Mesothelial cell of epicardium (in vitro differentiated cells): ENCODE data around the gene ATF4. TPM values are rescaled to one million over a fixed set of nuclear protein-coding genes. Genes with fewer than 3 reads are reported as not detected.
"Not testable (repeated sequence)": the region's sequence is repeated elsewhere in the genome, so short reads cannot be mapped to it uniquely, and the experiment has no call there.

Experiments
- DNase-seq, 2 experiments: peaks; one replicate each; pipeline ENCODE4 v3.0.0; 2021; ENCODE audit warnings: low spot score in 2 of 2; ENCODE audit not compliant: unreplicated experiment in 2 of 2
- H3K27ac Mint-ChIP-seq: 2 replicates; pipeline ENCODE4 v1.8.0; 2021; ENCODE audit warnings: mixed read lengths
- H3K27me3 Mint-ChIP-seq: 2 replicates; pipeline ENCODE4 v1.8.0; 2021; ENCODE audit warnings: low read depth, mixed read lengths
- H3K36me3 Mint-ChIP-seq: 2 replicates; pipeline ENCODE4 v1.8.0; 2021; ENCODE audit warnings: mixed read lengths
- H3K4me1 Mint-ChIP-seq: 2 replicates; pipeline ENCODE4 v1.8.0; 2021; ENCODE audit warnings: mixed read lengths
- H3K4me3 Mint-ChIP-seq: 2 replicates; pipeline ENCODE4 v1.8.0; 2021; ENCODE audit warnings: mild to moderate bottlenecking, moderate library complexity, mixed read lengths
- H3K9me3 Mint-ChIP-seq: 2 replicates; pipeline ENCODE4 v1.8.0; 2021; ENCODE audit warnings: mixed read lengths
- CTCF ChIP-seq: fragments of 200-600 bp; sonication (generic); IDR thresholded peaks from one replicate; pipeline ENCODE4 v1.5.0; 2021; ENCODE audit warnings: antibody characterized with exemption; ENCODE audit not compliant: unreplicated experiment
- total RNA-seq: library from RNA; stranded (reverse); gene quantifications from 3 replicates; pipeline ENCODE4 v1.2.1, GENCODE V29; 2021

ATF4 gene
- total RNA-seq, 1 donor from 2014 or later = 361 TPM

DNA sequence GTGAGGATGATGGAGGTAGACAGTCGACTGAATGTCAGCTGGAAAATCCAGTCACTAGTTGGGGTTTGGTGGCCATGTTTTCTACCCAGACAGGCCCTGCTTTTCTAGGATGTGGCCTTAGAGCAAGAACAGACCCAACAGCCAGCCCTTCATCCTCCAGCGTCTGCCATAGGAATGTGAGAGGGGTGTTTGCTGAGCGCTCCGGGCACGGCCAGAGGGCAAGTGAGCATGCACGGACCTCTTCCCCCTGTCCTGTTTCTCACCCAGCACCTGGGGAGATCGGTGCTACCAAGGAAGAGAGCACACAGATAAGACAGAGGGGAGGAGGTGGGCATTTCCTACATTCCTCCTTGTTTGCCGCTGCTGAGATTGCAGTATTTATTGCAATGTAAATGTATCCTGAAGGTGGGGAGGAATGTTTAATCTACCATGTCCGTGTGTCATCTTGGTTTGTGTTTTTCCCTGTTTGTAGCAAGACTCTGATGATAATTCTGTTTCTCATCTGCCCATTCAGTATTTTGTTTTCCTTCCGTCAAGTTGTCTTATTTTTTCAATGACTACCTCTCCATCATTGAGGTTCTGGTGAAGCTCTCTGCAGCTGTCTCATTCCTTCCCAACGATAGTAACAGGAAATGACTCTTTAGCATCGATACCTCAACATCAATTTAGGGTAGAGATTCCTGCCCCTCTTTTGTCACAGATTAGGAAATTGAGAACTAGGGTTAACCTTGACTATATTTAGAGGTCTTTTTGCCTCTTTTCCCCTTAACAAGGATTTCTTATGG, 4.9 kb upstream of the ATF4 start:
- Mint-ChIP-seq H3K36me3 (peaks cover 23% of the 10 kb centered on the region), H3K27me3 (peaks cover 2% of the 10 kb centered on the region), H3K4me1 (peaks cover 14% of the 10 kb centered on the region), H3K9me3 (no peaks in the 10 kb centered on the region), H3K27ac (no peak overlapping the region), H3K4me3 (no peak overlapping the region)
- no peak for DNase-seq
- no peak for TF ChIP-seq CTCF

DNA sequence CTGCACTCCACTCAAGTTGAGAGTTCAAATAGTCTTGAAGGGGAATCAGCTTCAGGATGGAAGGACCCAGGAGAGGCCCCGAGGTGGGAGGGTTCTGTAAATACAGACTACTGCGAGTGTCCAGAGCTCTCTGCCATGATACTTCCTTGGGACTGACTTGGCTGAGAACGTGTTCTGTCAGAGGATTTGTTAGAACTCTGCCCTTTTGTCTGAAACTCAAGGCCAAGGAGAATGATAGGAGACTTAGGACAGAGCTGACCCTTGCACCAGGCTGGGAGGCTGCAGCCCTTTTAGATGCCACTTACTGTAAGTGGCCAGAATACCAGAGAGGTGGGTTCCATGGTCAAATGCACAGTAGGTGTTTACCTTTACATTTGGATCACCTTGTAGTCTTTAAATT, 2.9 kb upstream of the ATF4 start:
- DNase-seq = no peak
- H3K27me3 Mint-ChIP-seq = peaks cover 2% of the 10 kb centered on the region
- no peak overlapping the region for H3K27ac Mint-ChIP-seq
- H3K4me3 Mint-ChIP-seq = no peak overlapping the region
- H3K9me3 Mint-ChIP-seq = no peaks in the 10 kb centered on the region
- no peak for TF ChIP-seq CTCF
- peaks cover 32% of the 10 kb centered on the region for H3K36me3 Mint-ChIP-seq
- peaks cover 24% of the 10 kb centered on the region for H3K4me1 Mint-ChIP-seq

- TF ChIP-seq CTCF = no peak
- peaks cover 35% of the 10 kb centered on the region for H3K36me3 Mint-ChIP-seq
- H3K9me3 Mint-ChIP-seq = no peaks in the 10 kb centered on the region
- H3K27ac Mint-ChIP-seq = peak overlapping the region; percentile 100
- peaks cover 2% of the 10 kb centered on the region for H3K27me3 Mint-ChIP-seq
- H3K4me1 Mint-ChIP-seq = peaks cover 32% of the 10 kb centered on the region
- no peak for DNase-seq
- H3K4me3 Mint-ChIP-seq = peak overlapping the region; percentile 97
These were observed 2.1 kb upstream of the ATF4 start for GRCh38 chr22:39518144-39518786.

GRCh38 chr22:39518996-39519680, 1.2 kb upstream of the ATF4 start:
- H3K27ac Mint-ChIP-seq = peak overlapping the region; percentile 100
- peak overlapping the region; percentile 97 for H3K4me3 Mint-ChIP-seq
- no peak for TF ChIP-seq CTCF
- no peaks in the 10 kb centered on the region for H3K9me3 Mint-ChIP-seq
- DNase-seq = no peak
- H3K4me1 Mint-ChIP-seq = peaks cover 36% of the 10 kb centered on the region
- peaks cover 2% of the 10 kb centered on the region for H3K27me3 Mint-ChIP-seq
- H3K36me3 Mint-ChIP-seq = peaks cover 32% of the 10 kb centered on the region

DNA sequence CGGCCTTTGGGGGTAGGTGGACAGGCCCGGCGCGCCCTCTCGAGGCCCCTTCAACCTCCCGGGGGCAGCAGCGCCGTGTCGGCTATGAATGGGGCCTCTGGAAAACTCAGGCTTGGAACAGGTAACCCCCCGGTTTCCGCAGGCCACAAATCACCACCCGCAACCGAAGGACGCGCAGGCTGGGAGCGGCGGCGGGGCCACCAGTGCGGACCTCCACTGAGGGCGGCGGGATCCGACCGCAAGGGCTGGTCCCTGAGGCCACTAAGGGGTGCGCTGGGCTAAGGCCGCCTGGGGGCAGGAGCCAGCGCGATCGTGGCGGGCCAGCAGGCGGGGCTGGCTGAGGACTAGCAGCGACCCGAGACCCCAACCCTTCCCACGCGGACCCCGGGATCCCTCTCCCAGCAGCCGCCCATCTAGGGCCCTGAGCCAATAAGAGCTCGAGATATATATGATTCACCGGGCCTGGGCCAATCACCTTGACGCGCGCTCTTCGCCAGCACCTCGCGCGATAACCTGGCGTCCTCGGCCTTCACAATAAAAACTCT, 609 bp upstream of the ATF4 start:
- H3K4me1 Mint-ChIP-seq = peaks cover 41% of the 10 kb centered on the region
- peak overlapping the region; percentile 100 for H3K27ac Mint-ChIP-seq
- peak; percentile 94 for DNase-seq
- no peaks in the 10 kb centered on the region for H3K9me3 Mint-ChIP-seq
- TF ChIP-seq CTCF = no peak
- H3K27me3 Mint-ChIP-seq = peaks cover 2% of the 10 kb centered on the region
- H3K36me3 Mint-ChIP-seq = peaks cover 28% of the 10 kb centered on the region
- H3K4me3 Mint-ChIP-seq = peak overlapping the region; percentile 97

GRCh38 chr22:39521106-39521885, 934 bp downstream of the ATF4 start:
- peak overlapping the region; percentile 100 for H3K27ac Mint-ChIP-seq
- not testable (repeated sequence) for H3K9me3 Mint-ChIP-seq, H3K27me3 Mint-ChIP-seq, DNase-seq
- H3K4me3 Mint-ChIP-seq = peak overlapping the region; percentile 97
- peaks cover 30% of the 10 kb centered on the region for H3K36me3 Mint-ChIP-seq
- peaks cover 50% of the 10 kb centered on the region for H3K4me1 Mint-ChIP-seq

DNA sequence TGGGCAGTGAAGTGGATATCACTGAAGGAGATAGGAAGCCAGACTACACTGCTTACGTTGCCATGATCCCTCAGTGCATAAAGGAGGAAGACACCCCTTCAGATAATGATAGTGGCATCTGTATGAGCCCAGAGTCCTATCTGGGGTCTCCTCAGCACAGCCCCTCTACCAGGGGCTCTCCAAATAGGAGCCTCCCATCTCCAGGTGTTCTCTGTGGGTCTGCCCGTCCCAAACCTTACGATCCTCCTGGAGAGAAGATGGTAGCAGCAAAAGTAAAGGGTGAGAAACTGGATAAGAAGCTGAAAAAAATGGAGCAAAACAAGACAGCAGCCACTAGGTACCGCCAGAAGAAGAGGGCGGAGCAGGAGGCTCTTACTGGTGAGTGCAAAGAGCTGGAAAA, 1.7 kb downstream of the ATF4 start:
- Mint-ChIP-seq H3K36me3 (peaks cover 30% of the 10 kb centered on the region), H3K27ac (peak overlapping the region; percentile 100), H3K4me1 (peaks cover 50% of the 10 kb centered on the region), H3K4me3 (peak overlapping the region; percentile 97)
- H3K9me3 Mint-ChIP-seq, H3K27me3 Mint-ChIP-seq, DNase-seq: not testable (repeated sequence)
